ENCODE measurements around the gene CORO2B. TPM values are rescaled to one million over a fixed set of nuclear protein-coding genes. Genes with fewer than 3 reads are reported as not detected.

Gene CORO2B
- polyA plus RNA-seq, 1 of the 3 experiments (the other 2 are of a cell fraction) = 3.6 TPM

GRCh38 chr15:68618908-68619698, 40.3 kb downstream of the CORO2B start (continued):
- TF ChIP-seq, protein P1, sequence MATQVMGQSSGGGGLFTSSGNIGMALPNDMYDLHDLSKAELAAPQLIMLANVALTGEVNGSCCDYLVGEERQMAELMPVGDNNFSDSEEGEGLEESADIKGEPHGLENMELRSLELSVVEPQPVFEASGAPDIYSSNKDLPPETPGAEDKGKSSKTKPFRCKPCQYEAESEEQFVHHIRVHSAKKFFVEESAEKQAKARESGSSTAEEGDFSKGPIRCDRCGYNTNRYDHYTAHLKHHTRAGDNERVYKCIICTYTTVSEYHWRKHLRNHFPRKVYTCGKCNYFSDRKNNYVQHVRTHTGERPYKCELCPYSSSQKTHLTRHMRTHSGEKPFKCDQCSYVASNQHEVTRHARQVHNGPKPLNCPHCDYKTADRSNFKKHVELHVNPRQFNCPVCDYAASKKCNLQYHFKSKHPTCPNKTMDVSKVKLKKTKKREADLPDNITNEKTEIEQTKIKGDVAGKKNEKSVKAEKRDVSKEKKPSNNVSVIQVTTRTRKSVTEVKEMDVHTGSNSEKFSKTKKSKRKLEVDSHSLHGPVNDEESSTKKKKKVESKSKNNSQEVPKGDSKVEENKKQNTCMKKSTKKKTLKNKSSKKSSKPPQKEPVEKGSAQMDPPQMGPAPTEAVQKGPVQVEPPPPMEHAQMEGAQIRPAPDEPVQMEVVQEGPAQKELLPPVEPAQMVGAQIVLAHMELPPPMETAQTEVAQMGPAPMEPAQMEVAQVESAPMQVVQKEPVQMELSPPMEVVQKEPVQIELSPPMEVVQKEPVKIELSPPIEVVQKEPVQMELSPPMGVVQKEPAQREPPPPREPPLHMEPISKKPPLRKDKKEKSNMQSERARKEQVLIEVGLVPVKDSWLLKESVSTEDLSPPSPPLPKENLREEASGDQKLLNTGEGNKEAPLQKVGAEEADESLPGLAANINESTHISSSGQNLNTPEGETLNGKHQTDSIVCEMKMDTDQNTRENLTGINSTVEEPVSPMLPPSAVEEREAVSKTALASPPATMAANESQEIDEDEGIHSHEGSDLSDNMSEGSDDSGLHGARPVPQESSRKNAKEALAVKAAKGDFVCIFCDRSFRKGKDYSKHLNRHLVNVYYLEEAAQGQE (IDR thresholded peaks at IDR 0.05; ENCODE audit: low read depth, low read length) = no peak
- TF ChIP-seq FOXM1 (IDR thresholded peaks at IDR 0.05; ENCODE audit: low read depth) = no peak
- TF ChIP-seq FOSL2 (IDR thresholded peaks at IDR 0.05; ENCODE audit: borderline replicate concordance, low read depth) = peak; percentile 42; the same call in 1 of the 2 replicates
- no peak for TF ChIP-seq YY1 (IDR thresholded peaks at IDR 0.05; ENCODE audit: low read depth)
- TF ChIP-seq PBX3 (IDR thresholded peaks at IDR 0.05) = peak; percentile 71; the same call in 1 of the 2 replicates
- TF ChIP-seq GATA2 (CRISPR knock-in tag; IDR thresholded peaks at IDR 0.05) = no peak
- TF ChIP-seq EZH2phosphoT487 (IDR thresholded peaks at IDR 0.05; ENCODE audit: borderline replicate concordance, low read depth) = no peak
- TF ChIP-seq, protein P2, sequence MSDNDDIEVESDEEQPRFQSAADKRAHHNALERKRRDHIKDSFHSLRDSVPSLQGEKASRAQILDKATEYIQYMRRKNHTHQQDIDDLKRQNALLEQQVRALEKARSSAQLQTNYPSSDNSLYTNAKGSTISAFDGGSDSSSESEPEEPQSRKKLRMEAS (IDR thresholded peaks at IDR 0.05; ENCODE audit: low read depth) = no peak
- TF ChIP-seq MXI1 (IDR thresholded peaks at IDR 0.05; ENCODE audit: low read depth, low read length) = no peak
- no peak for TF ChIP-seq RAD21 (IDR thresholded peaks at IDR 0.05; ENCODE audit: low read length)
- TF ChIP-seq FOXJ3 (CRISPR knock-in tag; IDR thresholded peaks at IDR 0.05) = no peak
- TF ChIP-seq MEF2A (IDR thresholded peaks at IDR 0.05; ENCODE audit: borderline replicate concordance, low read depth) = no peak
- no peak for TF ChIP-seq POLR2AphosphoS5 (IDR thresholded peaks at IDR 0.05; ENCODE audit: low read depth, low read length)
- no peak for TF ChIP-seq USF1 (IDR thresholded peaks at IDR 0.05; ENCODE audit: borderline replicate concordance, low read depth)
- 0 out of 2 replicates have a peak, but pooled peaks have one; percentile 25 for TF ChIP-seq TCF12 (IDR thresholded peaks at IDR 0.05)
